GM18873 (cell line): Measurements from ENCODE around the gene TGOLN2.

Experiments
- ATAC-seq: cut with Tn5 transposase; IDR thresholded peaks from one replicate; pipeline ENCODE4 v1.9.1; 2021; ENCODE audit warnings: mild to moderate bottlenecking, moderate library complexity, moderate number of reproducible peaks; ENCODE audit not compliant: unreplicated experiment, low FRiP score

TGOLN2 gene

DNA sequence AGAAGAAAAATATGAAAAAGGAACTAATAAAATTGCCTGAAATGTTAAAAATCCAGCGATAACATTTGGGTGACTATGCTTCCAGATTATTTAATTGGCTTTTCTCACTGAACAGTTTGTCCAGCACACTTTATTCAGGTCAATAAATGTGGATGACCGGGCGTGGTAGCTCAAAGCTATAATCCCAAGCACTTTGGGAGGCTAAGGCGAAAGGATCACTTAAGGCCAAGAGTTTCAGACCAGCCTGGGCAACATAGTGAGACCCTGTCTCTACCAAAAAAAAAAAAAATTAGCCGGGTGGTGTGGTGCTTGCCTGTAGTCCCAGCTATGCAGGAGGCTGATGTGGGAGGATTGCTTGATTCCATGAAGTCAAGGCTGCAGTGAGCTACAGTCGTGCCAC is 55.4 kb downstream of the TGOLN2 start:
- ATAC-seq, result no peak

DNA sequence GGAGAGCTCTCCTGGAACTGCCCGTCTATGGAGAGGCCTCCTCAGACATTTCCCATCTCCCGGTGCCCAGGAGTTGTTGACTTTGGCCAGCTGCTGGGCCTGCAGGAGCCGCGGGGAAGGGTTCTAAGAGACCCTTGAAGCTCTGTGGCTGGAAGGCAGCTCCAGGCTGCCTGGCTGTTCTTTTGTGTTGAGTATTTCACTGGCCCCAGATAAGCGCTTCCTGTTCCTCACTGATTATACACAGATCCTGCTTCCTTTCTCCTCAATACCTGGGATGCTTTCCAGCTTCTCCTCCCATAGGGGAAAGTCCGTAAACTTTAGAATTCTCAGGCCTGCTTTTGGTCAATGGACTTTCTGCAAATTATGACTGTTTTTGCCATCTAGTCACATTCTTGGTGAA is 57.8 kb downstream of the TGOLN2 start:
- ATAC-seq, result no peak
